HG03469 (cell line): Measurements from ENCODE around the gene COMMD10.
"Not testable (repeated sequence)": the region's sequence is repeated elsewhere in the genome, so short reads cannot be mapped to it uniquely, and the experiment has no call there.

ENCODE experiments used
- ATAC-seq: cut with Tn5 transposase; IDR thresholded peaks from one replicate; pipeline ENCODE4 v1.9.1; 2021; ENCODE audit warnings: mild to moderate bottlenecking, moderate library complexity, moderate number of reproducible peaks; ENCODE audit not compliant: unreplicated experiment

The COMMD10 gene

GRCh38 chr5:116084871-116085715 is at the start of gene COMMD10:
Gene COMMD10 (plus strand): TSS chr5:116085025.
- peak; percentile 71 for ATAC-seq

DNA sequence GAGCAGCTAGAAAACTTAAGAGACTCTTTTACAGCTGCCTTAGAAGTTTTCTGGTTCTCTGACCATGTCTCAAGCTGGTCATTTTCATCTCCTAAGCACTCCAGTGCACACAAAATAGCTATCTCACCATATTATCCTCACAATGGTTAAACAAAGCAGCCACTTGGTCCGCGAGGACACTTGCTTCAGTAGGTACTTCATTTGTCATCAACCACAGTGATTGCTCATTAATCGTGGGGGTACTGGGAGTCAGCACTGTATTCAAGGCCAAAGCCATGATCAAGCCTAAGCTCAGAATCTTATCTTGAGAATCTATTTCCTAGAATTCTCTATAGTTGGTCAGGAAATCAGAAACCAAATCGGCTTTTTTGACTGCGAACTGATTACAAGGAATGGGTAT is 49.7 kb upstream of the COMMD10 start:
- no peak for ATAC-seq

GRCh38 chr5:116037236-116037822 is 47.5 kb upstream of the COMMD10 start:
- no peak for ATAC-seq

DNA sequence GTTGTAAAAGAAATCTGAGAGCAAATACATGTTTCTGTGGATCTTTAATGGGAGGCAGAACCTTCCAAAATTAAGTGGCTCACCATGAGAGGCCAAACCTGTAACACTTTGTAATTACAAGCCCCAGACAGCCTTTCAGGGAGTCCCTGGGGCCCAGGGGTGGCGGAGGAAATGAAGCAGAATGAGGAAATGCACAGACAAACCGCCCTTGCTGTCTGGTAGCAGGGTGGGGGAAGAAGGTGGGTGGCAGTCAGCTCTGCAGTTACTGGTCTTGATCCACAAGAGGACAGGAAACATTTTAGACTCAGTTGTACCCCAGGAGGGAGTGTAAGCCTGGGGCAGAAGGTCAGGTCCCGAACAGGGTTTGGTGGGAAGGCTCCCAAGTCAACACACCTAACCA is 46.0 kb upstream of the COMMD10 start:
- peak; percentile 51 for ATAC-seq

- no peak for ATAC-seq
These were observed 42.5 kb upstream of the COMMD10 start for GRCh38 chr5:116042375-116042774.

DNA sequence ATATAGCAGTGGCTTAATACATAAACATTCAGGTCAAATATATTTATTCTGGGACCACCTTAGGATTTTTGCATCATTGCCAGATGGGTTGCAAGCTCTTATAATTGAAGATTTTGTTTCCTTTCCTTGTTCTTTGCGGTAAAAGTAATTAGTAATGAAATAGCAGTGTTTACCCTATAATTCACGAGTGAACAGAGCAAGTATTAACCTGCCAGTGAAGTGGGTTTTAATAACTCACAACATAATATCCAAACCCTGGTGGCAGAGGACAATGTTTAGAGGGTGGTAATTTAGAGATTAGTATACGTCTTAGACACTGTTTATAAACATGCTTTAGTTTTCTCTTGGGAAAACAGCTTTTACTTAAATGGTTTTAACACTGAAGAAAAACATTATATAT is 40.8 kb upstream of the COMMD10 start:
- ATAC-seq: no peak

- ATAC-seq: no peak
These were observed 39.0 kb upstream of the COMMD10 start for GRCh38 chr5:116045821-116046220.

GRCh38 chr5:116046261-116046660 is 38.6 kb upstream of the COMMD10 start:
- ATAC-seq: no peak

GRCh38 chr5:116046823-116047222 is 38.0 kb upstream of the COMMD10 start:
- ATAC-seq: no peak

- no peak for ATAC-seq
These were observed 26.4 kb upstream of the COMMD10 start for GRCh38 chr5:116058346-116058936.

DNA sequence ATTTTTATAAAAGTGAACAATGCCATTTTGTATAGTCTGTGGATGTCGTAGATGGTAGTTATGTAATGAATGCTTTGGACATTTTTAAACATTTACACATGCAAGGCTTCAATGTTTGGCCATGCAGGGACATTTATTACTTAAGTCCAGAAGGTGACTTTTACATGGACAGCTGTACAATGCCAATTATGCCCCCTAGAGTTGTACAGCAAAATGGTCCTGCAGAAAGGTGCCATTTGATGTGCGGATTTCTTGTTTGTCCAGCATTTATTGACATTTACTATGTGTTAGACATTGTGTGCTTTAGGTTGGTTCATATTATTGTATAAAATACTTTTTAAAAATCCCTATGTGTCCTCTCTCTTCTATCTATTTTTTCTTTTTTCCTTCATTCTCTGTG is 22.5 kb upstream of the COMMD10 start:
- ATAC-seq: no peak

DNA sequence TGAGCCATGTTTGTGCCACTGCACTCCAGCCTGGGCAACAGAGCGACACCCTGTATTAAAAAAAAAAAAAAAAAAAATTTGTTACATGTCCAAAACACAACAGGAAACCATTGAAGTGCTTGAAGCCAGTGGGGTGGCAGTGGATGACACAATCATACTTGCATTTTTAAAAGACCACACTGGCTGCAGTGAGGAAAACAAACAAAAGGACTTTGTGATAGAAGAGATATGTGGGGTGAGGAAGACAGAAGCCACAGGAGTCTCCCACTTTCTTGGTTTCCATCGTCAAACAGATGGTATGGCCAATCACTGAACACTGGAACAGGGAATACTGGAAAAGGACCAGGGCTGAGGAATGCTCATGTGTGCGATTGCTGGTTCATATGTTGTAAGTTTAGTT is 20.9 kb upstream of the COMMD10 start:
- ATAC-seq: no peak

GRCh38 chr5:116068028-116068632 is 16.7 kb upstream of the COMMD10 start:
- ATAC-seq: peak; percentile 54

DNA sequence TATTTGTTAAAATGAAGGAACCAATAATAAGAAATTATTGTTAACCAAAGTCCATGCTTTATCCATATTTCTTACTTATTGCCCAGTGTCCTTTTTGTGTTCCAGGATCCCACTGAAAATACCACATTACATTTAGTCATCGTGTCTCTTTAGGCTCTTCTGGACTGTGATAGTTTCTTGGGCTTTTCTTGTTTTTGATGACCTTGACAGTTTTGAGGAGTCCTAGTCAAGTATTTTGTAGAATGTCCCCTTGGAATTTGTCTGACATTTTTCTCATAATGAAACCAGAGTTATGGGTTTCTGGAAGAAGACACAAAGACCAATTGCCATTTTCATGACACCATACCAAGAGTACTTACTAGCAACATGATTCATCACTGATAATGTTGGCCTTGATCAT is 13.6 kb upstream of the COMMD10 start:
- no peak for ATAC-seq

- no peak for ATAC-seq
These were observed 9.5 kb upstream of the COMMD10 start for GRCh38 chr5:116075191-116075831.

GRCh38 chr5:116076496-116076895 is 8.3 kb upstream of the COMMD10 start:
- peak; percentile 96 for ATAC-seq

- ATAC-seq: no peak
These were observed 6.6 kb upstream of the COMMD10 start for GRCh38 chr5:116078199-116078598.

DNA sequence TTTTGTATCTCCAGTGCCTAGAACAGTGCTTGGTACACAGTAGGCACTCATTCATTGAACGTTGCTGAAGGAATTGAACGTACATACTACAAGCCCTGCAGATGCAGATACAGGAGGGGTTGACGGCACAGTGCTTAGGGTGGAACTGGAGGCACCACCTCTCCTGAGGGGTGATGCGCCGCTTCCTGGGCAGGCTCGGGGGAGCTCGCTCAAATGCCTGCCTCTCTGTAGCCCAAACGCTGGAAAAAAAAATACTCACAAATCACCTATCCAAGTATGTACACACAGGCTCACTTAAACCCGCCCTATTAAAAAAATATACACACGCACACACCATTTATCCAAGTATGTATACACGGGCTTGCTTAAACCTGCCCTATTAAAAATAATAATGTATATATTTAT is 536 bp upstream of the COMMD10 start:
- ATAC-seq: peak; percentile 28

- ATAC-seq: not testable (repeated sequence)
These were observed 1.5 kb downstream of the COMMD10 start for GRCh38 chr5:116086309-116086708.

- ATAC-seq: no peak
These were observed 3.2 kb downstream of the COMMD10 start for GRCh38 chr5:116088062-116088461.

GRCh38 chr5:116090302-116090701 is 5.5 kb downstream of the COMMD10 start:
- no peak for ATAC-seq
